ENCODE data around the gene DNAJB9. TPM values are rescaled to one million over a fixed set of nuclear protein-coding genes. Genes with fewer than 3 reads are reported as not detected.

DNAJB9 gene
- total RNA-seq, 2 donors from 2014 or later: 26.0 to 55.8 TPM

GRCh38 chr7:108576116-108576515 is 6.4 kb downstream of the DNAJB9 start:
- H3K27ac ChIP-seq: no peak overlapping the region
- DNase-seq (no peak), ATAC-seq (no peak)
- no peaks in the 10 kb centered on the region for H3K27me3 ChIP-seq
- peaks cover 5 to 8% of the 10 kb centered on the region in 2 donors for H3K36me3 ChIP-seq (replicated peaks in 1 of 2; ENCODE audit: insufficient read depth in 1 of 2, low read depth in 2 of 2)
- TF ChIP-seq POLR2A (IDR thresholded peaks at IDR 0.05) (peak in 1 of 3 donors; percentile 17), CTCF (IDR thresholded peaks at IDR 0.05) (no peak)
- intact Hi-C loops (cut with DNase I): no loop called here
- WGBS, 2 donors: 100% methylated on average over 1 of the region's 1 CpG
- peaks cover 49% of the 10 kb centered on the region for H3K4me1 ChIP-seq
- peaks cover 0 to 15% (median 0%) of the 10 kb centered on the region in 3 donors for H3K9me3 ChIP-seq
- H3K4me3 ChIP-seq: no peak overlapping the region

GRCh38 chr7:108578937-108579336 is 9.3 kb downstream of the DNAJB9 start:
- Histone ChIP-seq H3K9me3 (peaks cover 0 to 15% (median 0%) of the 10 kb centered on the region in 3 donors), H3K27ac (no peak overlapping the region), H3K4me1 (peaks cover 28% of the 10 kb centered on the region), H3K27me3 (no peaks in the 10 kb centered on the region), H3K4me3 (no peak overlapping the region), H3K36me3 (replicated peaks in 1 of 2; ENCODE audit: insufficient read depth in 1 of 2, low read depth in 2 of 2) (peaks cover 5 to 8% of the 10 kb centered on the region in 2 donors)
- TF ChIP-seq POLR2A (IDR thresholded peaks at IDR 0.05) (no peak), CTCF (IDR thresholded peaks at IDR 0.05) (no peak)
- intact Hi-C loops (cut with DNase I): no loop called here
- WGBS, 2 donors: 98 to 100% methylated on average over 4 to 7 of the region's 7 CpGs
- DNase-seq: no peak
- no peak for ATAC-seq

- ATAC-seq (no peak), DNase-seq (no peak)
- 57 to 86% methylated on average over 1 to 6 of the region's 6 CpGs for WGBS, 2 donors
- no peak overlapping the region for H3K4me3 ChIP-seq
- TF ChIP-seq POLR2A (IDR thresholded peaks at IDR 0.05) (no peak), CTCF (IDR thresholded peaks at IDR 0.05) (no peak)
- intact Hi-C loops (cut with DNase I): no loop called here
- H3K27ac ChIP-seq: no peak overlapping the region
- H3K9me3 ChIP-seq: peaks cover 0 to 15% (median 0%) of the 10 kb centered on the region in 3 donors
- peaks cover 5 to 8% of the 10 kb centered on the region in 2 donors for H3K36me3 ChIP-seq (replicated peaks in 1 of 2; ENCODE audit: insufficient read depth in 1 of 2, low read depth in 2 of 2)
- no peaks in the 10 kb centered on the region for H3K27me3 ChIP-seq
- peaks cover 16% of the 10 kb centered on the region for H3K4me1 ChIP-seq
Measured at GRCh38 chr7:108580298-108580697, 10.6 kb downstream of the DNAJB9 start.

GRCh38 chr7:108581655-108582491 is 12.2 kb downstream of the DNAJB9 start:
- Histone ChIP-seq H3K27me3 (no peaks in the 10 kb centered on the region), H3K36me3 (replicated peaks in 1 of 2; ENCODE audit: insufficient read depth in 1 of 2, low read depth in 2 of 2) (peaks cover 5 to 8% of the 10 kb centered on the region in 2 donors), H3K27ac (peak overlapping the region in 3 of 4 donors; percentile 17 to 67 (median 58)), H3K4me3 (no peak overlapping the region), H3K9me3 (peaks cover 0 to 15% (median 0%) of the 10 kb centered on the region in 3 donors), H3K4me1 (peaks cover 4% of the 10 kb centered on the region)
- no peak for TF ChIP-seq POLR2A (IDR thresholded peaks at IDR 0.05)
- TF ChIP-seq CTCF (IDR thresholded peaks at IDR 0.05): no peak
- peak in 1 of 4 donors; percentile 24 for DNase-seq
- 58% methylated on average over 4 of the region's 4 CpGs for WGBS, 2 donors
- ATAC-seq: peak; percentile 84
- intact Hi-C loops (cut with DNase I): no loop called here

Data from body of pancreas (tissue), 4 donors.